CD8-positive, alpha-beta memory T cell (primary cell): ENCODE results near the gene TRIM44. TPM values are rescaled to one million over a fixed set of nuclear protein-coding genes. Genes with fewer than 3 reads are reported as not detected.

Experiments used
- CTCF ChIA-PET: fragments of 350-600 bp; sonication (Branson Sonifier 250); formaldehyde crosslinking; loops from one replicate; lab custom pipeline; 2021; ENCODE audit warnings: antibody characterized with exemption; lab: Charles Lee
- POLR2A ChIA-PET: fragments of 350-600 bp; sonication (Branson Sonifier 250); formaldehyde crosslinking; loops from one replicate; lab custom pipeline; 2021; ENCODE audit warnings: antibody characterized with exemption; lab: Charles Lee
- DNase-seq, 5 donors: peaks; one replicate each; pipeline versions ENCODE4 v3.0.0 to v3.0.0-alpha.2; 2020 to 2022; ENCODE audit warnings: mixed read lengths in 1 of 5
- H3K27ac ChIP-seq: one replicate; pipeline ENCODE4 v1.7.0; 2013; ENCODE audit warnings: low read depth, mild to moderate bottlenecking, low read length, moderate library complexity
- H3K27me3 ChIP-seq: 2 replicates; pipeline ENCODE4 v1.7.0; 2013; ENCODE audit warnings: low read length, mild to moderate bottlenecking; ENCODE audit not compliant: insufficient read depth, poor library complexity, severe bottlenecking
- H3K36me3 ChIP-seq: 2 replicates; pipeline ENCODE4 v1.7.0; 2013; ENCODE audit warnings: mild to moderate bottlenecking, low read length, moderate library complexity; ENCODE audit not compliant: insufficient read depth
- H3K4me1 ChIP-seq: 2 replicates; pipeline ENCODE4 v1.7.0; 2013; ENCODE audit warnings: mild to moderate bottlenecking, low read length, moderate library complexity; ENCODE audit not compliant: insufficient read depth
- H3K4me3 ChIP-seq: 2 replicates; pipeline ENCODE4 v1.7.0; 2013; ENCODE audit warnings: mild to moderate bottlenecking, low read length
- H3K9me3 ChIP-seq: 2 replicates; pipeline ENCODE4 v1.7.0; 2013; ENCODE audit warnings: mild to moderate bottlenecking, low read length
- H3K27ac Mint-ChIP-seq, 8 donors: one replicate each; pipeline ENCODE4 v1.8.0; 2020 to 2021; ENCODE audit warnings: mixed read lengths in 8 of 8, mild to moderate bottlenecking in 6 of 8, inconsistent platforms in 3 of 8, moderate library complexity in 3 of 8
- H3K27me3 Mint-ChIP-seq, 2 donors: one replicate each; pipeline ENCODE4 v1.8.0; 2020 to 2021; ENCODE audit warnings: mixed read lengths in 2 of 2, mild to moderate bottlenecking in 1 of 2, moderate library complexity in 1 of 2
- H3K36me3 Mint-ChIP-seq, 3 donors: one replicate each; pipeline ENCODE4 v1.8.0; 2020 to 2021; ENCODE audit warnings: mixed read lengths in 3 of 3, inconsistent platforms in 1 of 3, mild to moderate bottlenecking in 1 of 3
- H3K4me1 Mint-ChIP-seq, 3 donors: one replicate each; pipeline ENCODE4 v1.8.0; 2020 to 2021; ENCODE audit warnings: mixed read lengths in 3 of 3, inconsistent platforms in 1 of 3, mild to moderate bottlenecking in 1 of 3
- H3K4me3 Mint-ChIP-seq, 7 donors: one replicate each; pipeline ENCODE4 v1.8.0; 2020 to 2021; ENCODE audit warnings: mixed read lengths in 7 of 7, mild to moderate bottlenecking in 6 of 7, moderate library complexity in 4 of 7, inconsistent platforms in 2 of 7
- H3K9me3 Mint-ChIP-seq, 5 donors: one replicate each; pipeline ENCODE4 v1.8.0; 2020 to 2022; ENCODE audit warnings: mixed read lengths in 5 of 5, mild to moderate bottlenecking in 3 of 5, moderate library complexity in 2 of 5, inconsistent platforms in 1 of 5
- polyA plus RNA-seq: library from polyadenylated mRNA; unstranded; fragments of 300-500 nt; fragmentation: Illumina TruSeq; gene quantifications from one replicate; pipeline ENCODE4 v1.2.3, GENCODE V29; 2021
- total RNA-seq, 2 experiments: library from RNA; stranded (reverse); gene quantifications; one replicate each; pipeline ENCODE4 v1.2.3, GENCODE V29; 2021

The TRIM44 gene
- total and polyA plus RNA-seq, 3 experiments from 2014 or later = 36.8 to 40.4 (median 40.4) TPM

GRCh38 chr11:35785287-35786167 is 123.0 kb downstream of the TRIM44 start:
- no peaks in the 10 kb centered on the region for H3K36me3 ChIP-seq
- H3K4me1 ChIP-seq = peaks cover 18% of the 10 kb centered on the region
- Mint-ChIP-seq H3K9me3 (no peaks in the 10 kb centered on the region), H3K4me1 (peaks cover 30 to 78% (median 60%) of the 10 kb centered on the region in 3 donors), H3K4me3 (no peak overlapping the region), H3K27me3 (no peaks in the 10 kb centered on the region), H3K27ac (peak overlapping the region in 1 of 8 donors; percentile 10), H3K36me3 (peaks cover 0 to 11% (median 4%) of the 10 kb centered on the region in 3 donors)
- DNase-seq = no peak
- H3K27me3 ChIP-seq = no peaks in the 10 kb centered on the region
- ChIA-PET POLR2A (no interaction called here), CTCF (no interaction called here)
- H3K4me3 ChIP-seq = no peak overlapping the region
- H3K9me3 ChIP-seq = no peaks in the 10 kb centered on the region
- H3K27ac ChIP-seq = no peak overlapping the region

GRCh38 chr11:35786188-35786587 is 123.6 kb downstream of the TRIM44 start:
- POLR2A ChIA-PET = no interaction called here
- Histone ChIP-seq H3K9me3 (no peaks in the 10 kb centered on the region), H3K27ac (no peak overlapping the region), H3K36me3 (no peaks in the 10 kb centered on the region), H3K4me3 (no peak overlapping the region), H3K27me3 (no peaks in the 10 kb centered on the region), H3K4me1 (peaks cover 18% of the 10 kb centered on the region)
- Mint-ChIP-seq H3K27ac (peak overlapping the region in 2 of 8 donors; percentile 1 to 39), H3K36me3 (peaks cover 0 to 15% (median 3%) of the 10 kb centered on the region in 3 donors), H3K9me3 (no peaks in the 10 kb centered on the region), H3K4me1 (peaks cover 30 to 77% (median 54%) of the 10 kb centered on the region in 3 donors), H3K27me3 (no peaks in the 10 kb centered on the region), H3K4me3 (no peak overlapping the region)
- no peak for DNase-seq
- CTCF ChIA-PET = no interaction called here

DNA sequence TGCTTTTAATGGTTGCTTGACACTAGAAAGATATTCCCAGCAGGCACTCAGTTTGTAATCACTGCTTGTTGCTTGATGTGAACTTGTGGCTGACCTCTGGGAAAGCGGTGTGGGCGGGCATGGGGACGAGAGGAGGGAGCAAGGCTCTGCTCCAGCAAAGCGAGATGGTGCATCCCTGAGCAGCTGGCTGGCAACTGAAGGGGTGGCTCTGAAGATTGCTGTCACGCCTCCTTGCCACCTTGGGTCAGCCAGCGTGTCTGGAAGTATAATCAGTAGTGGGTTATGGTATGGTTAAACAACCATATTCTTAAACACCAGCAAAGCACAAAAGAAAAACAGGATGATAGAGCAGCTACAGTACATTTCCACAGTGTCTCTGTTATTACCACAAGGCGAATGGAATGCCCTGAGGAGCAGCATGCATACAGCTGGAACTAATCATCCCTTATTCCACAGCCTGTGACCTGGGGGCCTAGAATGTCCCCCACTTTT is 124.5 kb downstream of the TRIM44 start:
- H3K27ac Mint-ChIP-seq = peak overlapping the region in 1 of 8 donors; percentile 58
- CTCF ChIA-PET = no interaction called here

GRCh38 chr11:35787626-35788025 is 125.1 kb downstream of the TRIM44 start:
- peaks cover 13% of the 10 kb centered on the region for H3K4me1 ChIP-seq
- H3K9me3 Mint-ChIP-seq = no peaks in the 10 kb centered on the region
- H3K36me3 Mint-ChIP-seq = peaks cover 0 to 21% (median 6%) of the 10 kb centered on the region in 3 donors
- H3K4me1 Mint-ChIP-seq = peaks cover 30 to 75% (median 54%) of the 10 kb centered on the region in 3 donors
- H3K4me3 Mint-ChIP-seq = no peak overlapping the region
- CTCF ChIA-PET = interaction anchor here (0.6 kb wide), 1 partner anchor 18 kb away, joined by 3 read pairs; no protein-coding TSS in a partner anchor
- POLR2A ChIA-PET = no interaction called here
- H3K27me3 Mint-ChIP-seq = no peaks in the 10 kb centered on the region
- H3K27ac Mint-ChIP-seq = peak overlapping the region in 1 of 8 donors; percentile 11
- no peaks in the 10 kb centered on the region for H3K36me3 ChIP-seq
- H3K27me3 ChIP-seq = no peaks in the 10 kb centered on the region
- H3K9me3 ChIP-seq = no peaks in the 10 kb centered on the region
- no peak overlapping the region for H3K27ac ChIP-seq
- no peak for DNase-seq
- no peak overlapping the region for H3K4me3 ChIP-seq

More for the DNA sequence above, 124.5 kb downstream of the TRIM44 start:
- H3K4me3 Mint-ChIP-seq = no peak overlapping the region
- H3K4me1 Mint-ChIP-seq = peaks cover 30 to 75% (median 54%) of the 10 kb centered on the region in 3 donors
- Histone ChIP-seq H3K4me3 (no peak overlapping the region), H3K27me3 (no peaks in the 10 kb centered on the region), H3K36me3 (no peaks in the 10 kb centered on the region), H3K27ac (no peak overlapping the region), H3K4me1 (peaks cover 15% of the 10 kb centered on the region), H3K9me3 (no peaks in the 10 kb centered on the region)
- POLR2A ChIA-PET = no interaction called here
- H3K36me3 Mint-ChIP-seq = peaks cover 0 to 21% (median 3%) of the 10 kb centered on the region in 3 donors
- no peaks in the 10 kb centered on the region for H3K27me3 Mint-ChIP-seq
- no peak for DNase-seq
- no peaks in the 10 kb centered on the region for H3K9me3 Mint-ChIP-seq

- H3K27ac ChIP-seq = no peak overlapping the region
- no peak overlapping the region for H3K4me3 ChIP-seq
- peaks cover 0 to 23% (median 10%) of the 10 kb centered on the region in 3 donors for H3K36me3 Mint-ChIP-seq
- no peaks in the 10 kb centered on the region for H3K9me3 Mint-ChIP-seq
- H3K27ac Mint-ChIP-seq = no peak overlapping the region
- no peaks in the 10 kb centered on the region for H3K36me3 ChIP-seq
- no peaks in the 10 kb centered on the region for H3K9me3 ChIP-seq
- DNase-seq = no peak
- H3K4me1 ChIP-seq = no peaks in the 10 kb centered on the region
- peaks cover 11 to 48% (median 23%) of the 10 kb centered on the region in 3 donors for H3K4me1 Mint-ChIP-seq
- ChIA-PET CTCF (interaction anchor here (1.1 to 1.2 kb wide), 2 partner anchors 16 to 31 kb away, joined by 3 to 4 read pairs; no protein-coding TSS in a partner anchor), POLR2A (no interaction called here)
- H3K27me3 ChIP-seq = no peaks in the 10 kb centered on the region
- no peaks in the 10 kb centered on the region for H3K27me3 Mint-ChIP-seq
- H3K4me3 Mint-ChIP-seq = no peak overlapping the region
Observed at GRCh38 chr11:35791088-35791958, 128.7 kb downstream of the TRIM44 start.

GRCh38 chr11:35792148-35792845 is 129.7 kb downstream of the TRIM44 start:
- Histone ChIP-seq H3K27ac (no peak overlapping the region), H3K27me3 (no peaks in the 10 kb centered on the region), H3K4me1 (no peaks in the 10 kb centered on the region), H3K4me3 (no peak overlapping the region), H3K36me3 (no peaks in the 10 kb centered on the region), H3K9me3 (no peaks in the 10 kb centered on the region)
- peaks cover 14 to 39% (median 18%) of the 10 kb centered on the region in 3 donors for H3K4me1 Mint-ChIP-seq
- no peaks in the 10 kb centered on the region for H3K9me3 Mint-ChIP-seq
- ChIA-PET CTCF (interaction anchor here (1.0 to 1.2 kb wide), 3 partner anchors 17 to 30 kb away, joined by 3 to 4 read pairs (median 3); no protein-coding TSS in a partner anchor), POLR2A (no interaction called here)
- peaks cover 0 to 20% (median 13%) of the 10 kb centered on the region in 3 donors for H3K36me3 Mint-ChIP-seq
- no peak overlapping the region for H3K27ac Mint-ChIP-seq
- H3K27me3 Mint-ChIP-seq = no peaks in the 10 kb centered on the region
- no peak overlapping the region for H3K4me3 Mint-ChIP-seq
- DNase-seq = no peak

- no peak overlapping the region for H3K27ac ChIP-seq
- Mint-ChIP-seq H3K27ac (no peak overlapping the region), H3K27me3 (no peaks in the 10 kb centered on the region), H3K36me3 (peaks cover 0 to 23% (median 13%) of the 10 kb centered on the region in 3 donors), H3K4me1 (peaks cover 17 to 42% (median 24%) of the 10 kb centered on the region in 3 donors), H3K9me3 (no peaks in the 10 kb centered on the region), H3K4me3 (no peak overlapping the region)
- no peaks in the 10 kb centered on the region for H3K9me3 ChIP-seq
- no peak overlapping the region for H3K4me3 ChIP-seq
- no peak for DNase-seq
- no peaks in the 10 kb centered on the region for H3K36me3 ChIP-seq
- H3K27me3 ChIP-seq = no peaks in the 10 kb centered on the region
- CTCF ChIA-PET = interaction anchor here (1.0 kb wide), 1 partner anchor 29 kb away, joined by 3 read pairs; no protein-coding TSS in a partner anchor
- no peaks in the 10 kb centered on the region for H3K4me1 ChIP-seq
- POLR2A ChIA-PET = no interaction called here
Observed at GRCh38 chr11:35792846-35793192, 130.2 kb downstream of the TRIM44 start.
